ENCODE data around the gene WNT5A. TPM values are rescaled to one million over a fixed set of nuclear protein-coding genes. Genes with fewer than 3 reads are reported as not detected.
"Not testable (repeated sequence)": the region's sequence is repeated elsewhere in the genome, so short reads cannot be mapped to it uniquely, and the experiment has no call there.

Gene WNT5A
- total and polyA plus RNA-seq, 9 donors = 10.0 to 22.7 (median 14.0) TPM

DNA sequence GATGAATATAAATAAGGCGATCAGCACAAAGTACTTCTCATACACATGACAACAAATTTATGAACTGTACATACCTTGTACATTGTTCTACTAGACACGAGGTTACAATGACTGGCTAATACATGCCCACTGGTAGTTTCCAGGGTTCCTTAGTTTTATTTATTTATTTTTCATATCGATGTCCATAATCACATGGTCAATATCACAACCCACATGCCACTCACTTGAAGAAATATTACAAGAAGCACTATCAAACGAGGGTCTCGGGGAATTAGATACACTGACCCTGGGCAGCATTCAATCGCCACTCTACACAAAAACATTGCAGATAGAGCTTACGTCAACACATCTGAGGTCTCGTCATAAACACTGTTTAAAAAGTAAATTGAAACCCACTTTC is 21.2 kb upstream of the WNT5A start:
- Histone ChIP-seq H3K27me3 (ENCODE audit: control insufficient read depth, insufficient read depth, low read length) (no peaks in the 10 kb centered on the region), H3K4me3 (ENCODE audit: low read length) (no peak overlapping the region)
- 95% methylated on average over 5 of the region's 8 CpGs for whole genome bisulfite sequencing (ENCODE audit: insufficient coverage)

DNA sequence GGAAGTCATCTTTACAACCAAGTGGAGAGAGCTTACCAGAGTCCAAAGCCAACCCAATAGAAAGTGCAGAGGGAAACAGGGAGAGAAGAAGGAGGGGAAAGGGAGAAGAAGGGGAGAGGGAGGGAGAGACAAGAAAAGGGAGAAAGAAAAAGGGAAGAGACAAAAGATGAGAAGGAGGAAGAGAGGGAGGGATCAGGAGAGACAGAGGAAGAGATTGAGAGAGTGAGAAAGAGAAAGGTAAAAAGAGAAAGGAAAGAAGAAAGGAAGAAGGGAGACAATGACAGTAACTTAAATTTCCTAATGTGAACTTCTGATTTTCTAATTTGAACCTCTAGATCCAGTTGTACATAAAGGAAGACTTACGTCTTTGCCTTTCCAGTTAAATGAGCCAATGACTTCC is 20.7 kb upstream of the WNT5A start:
- DNase-seq = no peak
- Histone ChIP-seq H3K9me3 (replicated peaks; ENCODE audit: control insufficient read depth, low read depth, low read length) (no peaks in the 10 kb centered on the region), H3K4me1 (ENCODE audit: control insufficient read depth, insufficient read depth, low read length) (peaks cover 7% of the 10 kb centered on the region), H3K4me3 (ENCODE audit: low read length) (no peak overlapping the region), H3K27me3 (ENCODE audit: control insufficient read depth, insufficient read depth, low read length) (no peaks in the 10 kb centered on the region), H3K36me3 (ENCODE audit: control insufficient read depth, insufficient read depth, low read length) (no peaks in the 10 kb centered on the region), H3K27ac (ENCODE audit: low read length) (no peak overlapping the region)
- WGBS (ENCODE audit: insufficient coverage) = no CpG with 5 or more reads among the region's 1 CpG

More for the DNA sequence above, 21.2 kb upstream of the WNT5A start:
- Histone ChIP-seq H3K36me3 (ENCODE audit: control insufficient read depth, insufficient read depth, low read length) (no peaks in the 10 kb centered on the region), H3K9me3 (replicated peaks; ENCODE audit: control insufficient read depth, low read depth, low read length) (no peaks in the 10 kb centered on the region), H3K27ac (ENCODE audit: low read length) (no peak overlapping the region), H3K4me1 (ENCODE audit: control insufficient read depth, insufficient read depth, low read length) (peaks cover 13% of the 10 kb centered on the region)
- DNase-seq = no peak

- Histone ChIP-seq H3K36me3 (ENCODE audit: control insufficient read depth, insufficient read depth, low read length) (no peaks in the 10 kb centered on the region), H3K4me3 (ENCODE audit: low read length) (no peak overlapping the region)
- 0% methylated on average over 1 of the region's 4 CpGs for WGBS (ENCODE audit: insufficient coverage)
These were observed 18.7 kb upstream of the WNT5A start for GRCh38 chr3:55505776-55506175.

GRCh38 chr3:55505102-55505501 is 18.0 kb upstream of the WNT5A start:
- H3K9me3 ChIP-seq (replicated peaks; ENCODE audit: control insufficient read depth, low read depth, low read length); H3K27me3 ChIP-seq (ENCODE audit: control insufficient read depth, insufficient read depth, low read length); H3K4me1 ChIP-seq (ENCODE audit: control insufficient read depth, insufficient read depth, low read length); H3K27ac ChIP-seq (ENCODE audit: low read length); H3K36me3 ChIP-seq (ENCODE audit: control insufficient read depth, insufficient read depth, low read length); H3K4me3 ChIP-seq (ENCODE audit: low read length): not testable (repeated sequence)
- WGBS (ENCODE audit: insufficient coverage) = no CpG with 5 or more reads among the region's 6 CpGs
- DNase-seq = peak; percentile 37

More at GRCh38 chr3:55505776-55506175, 18.7 kb upstream of the WNT5A start:
- Histone ChIP-seq H3K27me3 (ENCODE audit: control insufficient read depth, insufficient read depth, low read length) (no peaks in the 10 kb centered on the region), H3K27ac (ENCODE audit: low read length) (no peak overlapping the region), H3K4me1 (ENCODE audit: control insufficient read depth, insufficient read depth, low read length) (no peaks in the 10 kb centered on the region), H3K9me3 (replicated peaks; ENCODE audit: control insufficient read depth, low read depth, low read length) (no peaks in the 10 kb centered on the region)
- DNase-seq = no peak

DNA sequence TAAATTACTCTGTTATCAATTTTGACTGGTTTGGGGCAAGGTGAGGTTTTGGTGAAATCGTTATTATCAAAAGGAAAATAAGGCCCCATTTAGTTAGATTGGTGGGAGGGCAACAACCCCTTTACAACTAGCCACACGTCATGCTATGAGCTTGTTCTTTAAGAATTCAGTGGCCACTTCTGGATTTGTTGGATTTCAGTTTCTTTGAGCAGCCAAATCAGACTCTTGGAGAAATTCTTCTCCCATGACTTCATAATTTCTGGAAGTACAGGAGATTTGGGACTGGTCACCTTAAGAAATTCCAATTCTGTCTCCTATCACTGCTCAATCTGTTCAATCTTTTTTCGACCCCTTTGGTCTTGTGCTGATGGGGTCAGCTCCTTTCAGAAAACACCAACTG is 14.8 kb upstream of the WNT5A start:
- Histone ChIP-seq H3K4me1 (ENCODE audit: control insufficient read depth, insufficient read depth, low read length) (no peaks in the 10 kb centered on the region), H3K36me3 (ENCODE audit: control insufficient read depth, insufficient read depth, low read length) (no peaks in the 10 kb centered on the region), H3K4me3 (ENCODE audit: low read length) (no peak overlapping the region), H3K9me3 (replicated peaks; ENCODE audit: control insufficient read depth, low read depth, low read length) (no peaks in the 10 kb centered on the region), H3K27ac (ENCODE audit: low read length) (no peak overlapping the region), H3K27me3 (ENCODE audit: control insufficient read depth, insufficient read depth, low read length) (no peaks in the 10 kb centered on the region)
- WGBS (ENCODE audit: insufficient coverage) = no CpG with 5 or more reads among the region's 3 CpGs
- no peak for DNase-seq

DNA sequence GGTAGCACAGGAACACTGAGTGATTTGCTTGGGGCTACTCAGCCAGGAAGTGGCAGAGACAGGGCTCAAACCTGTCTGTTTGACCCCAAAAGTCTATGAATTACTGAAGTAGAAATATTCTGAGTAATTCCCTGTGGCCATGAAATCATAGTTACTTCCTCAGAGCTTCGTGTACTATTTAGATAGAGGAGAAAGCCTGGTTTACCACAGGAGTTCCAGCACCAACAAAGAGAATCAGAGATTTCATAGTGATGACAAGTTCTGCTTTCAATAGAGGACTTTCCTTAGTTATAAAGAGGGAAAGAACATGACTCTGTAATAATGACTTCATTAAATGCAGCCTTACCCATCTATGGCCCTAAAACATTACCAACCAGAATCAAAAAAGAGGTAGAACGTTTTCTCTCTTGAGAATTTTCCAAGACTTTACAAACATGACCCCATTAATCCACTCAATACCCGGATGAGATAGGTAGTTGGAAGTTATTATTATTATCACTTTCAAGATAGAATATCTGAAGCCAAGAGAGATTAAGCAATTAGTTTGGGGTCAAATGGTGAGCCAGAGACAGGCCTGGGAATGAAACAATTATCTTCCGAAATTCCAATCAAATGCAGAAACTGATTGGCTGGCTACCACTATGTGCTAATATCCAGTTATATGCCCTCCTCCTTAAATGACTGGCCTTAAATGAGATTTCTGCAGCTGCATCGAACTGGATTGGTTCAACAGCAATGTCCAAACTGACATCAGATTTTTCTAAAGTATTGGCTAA is 13.6 kb upstream of the WNT5A start:
- Histone ChIP-seq H3K27ac (ENCODE audit: low read length) (no peak overlapping the region), H3K4me3 (ENCODE audit: low read length) (no peak overlapping the region), H3K27me3 (ENCODE audit: control insufficient read depth, insufficient read depth, low read length) (no peaks in the 10 kb centered on the region), H3K9me3 (replicated peaks; ENCODE audit: control insufficient read depth, low read depth, low read length) (no peaks in the 10 kb centered on the region), H3K36me3 (ENCODE audit: control insufficient read depth, insufficient read depth, low read length) (no peaks in the 10 kb centered on the region), H3K4me1 (ENCODE audit: control insufficient read depth, insufficient read depth, low read length) (no peaks in the 10 kb centered on the region)
- WGBS (ENCODE audit: insufficient coverage) = no CpG with 5 or more reads among the region's 5 CpGs
- no peak for DNase-seq

- DNase-seq = no peak
These were observed 11.4 kb upstream of the WNT5A start for GRCh38 chr3:55498520-55498919.

GRCh38 chr3:55497250-55497649 is 10.1 kb upstream of the WNT5A start:
- H3K36me3 ChIP-seq (ENCODE audit: control insufficient read depth, insufficient read depth, low read length) = no peaks in the 10 kb centered on the region

More at GRCh38 chr3:55498520-55498919, 11.4 kb upstream of the WNT5A start:
- Histone ChIP-seq H3K4me3 (ENCODE audit: low read length) (no peak overlapping the region), H3K27me3 (ENCODE audit: control insufficient read depth, insufficient read depth, low read length) (no peaks in the 10 kb centered on the region), H3K9me3 (replicated peaks; ENCODE audit: control insufficient read depth, low read depth, low read length) (no peaks in the 10 kb centered on the region), H3K4me1 (ENCODE audit: control insufficient read depth, insufficient read depth, low read length) (no peaks in the 10 kb centered on the region), H3K27ac (ENCODE audit: low read length) (no peak overlapping the region), H3K36me3 (ENCODE audit: control insufficient read depth, insufficient read depth, low read length) (no peaks in the 10 kb centered on the region)
- WGBS (ENCODE audit: insufficient coverage) = no CpG with 5 or more reads among the region's 4 CpGs

GRCh38 chr3:55494976-55495375 is 7.9 kb upstream of the WNT5A start:
- no peak overlapping the region for H3K4me3 ChIP-seq (ENCODE audit: low read length)
- no peak for DNase-seq
- H3K27ac ChIP-seq (ENCODE audit: low read length) = no peak overlapping the region
- peaks cover under 1% of the 10 kb centered on the region for H3K4me1 ChIP-seq (ENCODE audit: control insufficient read depth, insufficient read depth, low read length)
- H3K27me3 ChIP-seq (ENCODE audit: control insufficient read depth, insufficient read depth, low read length) = peaks cover 8% of the 10 kb centered on the region
- WGBS (ENCODE audit: insufficient coverage) = no CpG with 5 or more reads among the region's 2 CpGs
- H3K9me3 ChIP-seq (replicated peaks; ENCODE audit: control insufficient read depth, low read depth, low read length) = no peaks in the 10 kb centered on the region
- H3K36me3 ChIP-seq (ENCODE audit: control insufficient read depth, insufficient read depth, low read length) = no peaks in the 10 kb centered on the region

More at GRCh38 chr3:55497250-55497649, 10.1 kb upstream of the WNT5A start:
- Histone ChIP-seq H3K27me3 (ENCODE audit: control insufficient read depth, insufficient read depth, low read length) (peaks cover 3% of the 10 kb centered on the region), H3K27ac (ENCODE audit: low read length) (no peak overlapping the region), H3K4me3 (ENCODE audit: low read length) (no peak overlapping the region), H3K4me1 (ENCODE audit: control insufficient read depth, insufficient read depth, low read length) (no peaks in the 10 kb centered on the region), H3K9me3 (replicated peaks; ENCODE audit: control insufficient read depth, low read depth, low read length) (no peaks in the 10 kb centered on the region)
- no peak for DNase-seq

DNA sequence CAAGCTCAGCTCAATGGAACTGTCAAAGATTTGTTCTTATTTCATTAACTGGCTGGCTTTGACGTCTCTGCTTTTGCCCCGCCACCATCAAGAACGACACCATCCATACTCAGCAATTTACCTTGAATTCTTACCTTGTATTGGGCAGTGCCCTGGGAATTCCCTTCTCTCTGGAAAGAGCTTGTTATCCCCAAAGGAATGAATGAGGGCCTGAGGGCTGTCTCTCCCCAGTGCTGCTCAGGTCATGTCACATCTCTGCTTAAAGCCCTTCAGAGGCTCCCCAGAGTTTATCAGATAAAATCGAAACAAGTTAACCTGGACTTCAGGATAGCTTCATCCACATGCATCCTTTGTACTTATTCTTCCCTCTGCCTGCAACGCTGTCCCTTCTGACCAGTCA is 5.9 kb upstream of the WNT5A start:
- H3K36me3 ChIP-seq (ENCODE audit: control insufficient read depth, insufficient read depth, low read length) = no peaks in the 10 kb centered on the region
- no peaks in the 10 kb centered on the region for H3K9me3 ChIP-seq (replicated peaks; ENCODE audit: control insufficient read depth, low read depth, low read length)
- no peak for DNase-seq
- WGBS (ENCODE audit: insufficient coverage) = 78% methylated on average over 5 of the region's 5 CpGs
- H3K4me3 ChIP-seq (ENCODE audit: low read length) = no peak overlapping the region
- peaks cover 17% of the 10 kb centered on the region for H3K4me1 ChIP-seq (ENCODE audit: control insufficient read depth, insufficient read depth, low read length)
- H3K27ac ChIP-seq (ENCODE audit: low read length) = no peak overlapping the region
- H3K27me3 ChIP-seq (ENCODE audit: control insufficient read depth, insufficient read depth, low read length) = peaks cover 25% of the 10 kb centered on the region
